GM18520 (cell line): ENCODE measurements around the gene ZCCHC10.
A peak's percentile ranks its signal among the peaks of the same experiment; 100 is the strongest.
"Not testable (repeated sequence)": the region's sequence is repeated elsewhere in the genome, so short reads cannot be mapped to it uniquely, and the experiment has no call there.

Source experiments
- ATAC-seq: cut with Tn5 transposase; IDR thresholded peaks from one replicate; pipeline ENCODE4 v1.9.1; 2021; ENCODE audit not compliant: unreplicated experiment

Gene ZCCHC10

DNA sequence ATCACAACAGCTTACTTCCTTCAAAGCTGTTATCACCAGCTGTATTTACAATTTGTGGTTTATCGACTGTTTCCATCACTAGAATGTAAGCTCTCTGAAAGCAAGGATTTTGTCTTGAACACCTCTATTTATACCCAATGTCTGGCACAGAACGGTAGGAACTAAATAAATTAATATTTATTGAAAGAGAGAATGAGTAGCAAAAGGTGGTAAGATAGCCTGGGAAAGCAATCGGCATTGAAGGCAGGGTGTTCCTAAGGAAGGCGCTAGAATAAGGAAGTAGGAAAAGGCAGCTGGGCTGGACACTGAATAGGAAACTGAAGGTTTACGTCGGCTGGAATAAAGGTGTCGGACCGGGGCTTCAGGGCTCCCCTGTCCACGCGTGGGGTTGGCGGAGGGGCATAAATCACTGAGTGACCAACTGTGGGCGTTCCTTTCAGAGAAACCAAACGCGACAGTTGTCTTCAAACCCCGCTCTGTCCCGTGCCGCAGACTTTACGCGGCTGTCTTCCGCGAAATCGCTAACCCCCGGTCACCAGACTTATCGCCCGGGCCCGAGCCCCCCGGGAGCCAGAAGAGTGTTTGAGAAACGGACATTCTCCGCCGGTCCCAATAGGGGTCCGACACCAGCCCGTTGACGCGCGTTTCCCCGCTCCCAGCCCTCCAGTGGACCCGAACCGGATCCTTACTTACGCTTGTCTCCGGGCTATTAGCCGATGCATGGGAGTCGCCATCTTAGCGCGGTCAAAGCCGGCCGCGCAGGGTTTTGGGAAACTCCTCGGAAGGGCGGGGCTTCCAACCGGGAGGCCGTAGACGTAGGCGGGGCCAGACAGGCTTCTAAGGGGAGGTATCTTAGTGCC is at the start of gene ZCCHC10:
Gene ZCCHC10 (minus strand): TSS at position 746 of the 860 bp plus-strand sequence. CDS start 12 bp downstream, at position 734.
- peak; percentile 84 for ATAC-seq

DNA sequence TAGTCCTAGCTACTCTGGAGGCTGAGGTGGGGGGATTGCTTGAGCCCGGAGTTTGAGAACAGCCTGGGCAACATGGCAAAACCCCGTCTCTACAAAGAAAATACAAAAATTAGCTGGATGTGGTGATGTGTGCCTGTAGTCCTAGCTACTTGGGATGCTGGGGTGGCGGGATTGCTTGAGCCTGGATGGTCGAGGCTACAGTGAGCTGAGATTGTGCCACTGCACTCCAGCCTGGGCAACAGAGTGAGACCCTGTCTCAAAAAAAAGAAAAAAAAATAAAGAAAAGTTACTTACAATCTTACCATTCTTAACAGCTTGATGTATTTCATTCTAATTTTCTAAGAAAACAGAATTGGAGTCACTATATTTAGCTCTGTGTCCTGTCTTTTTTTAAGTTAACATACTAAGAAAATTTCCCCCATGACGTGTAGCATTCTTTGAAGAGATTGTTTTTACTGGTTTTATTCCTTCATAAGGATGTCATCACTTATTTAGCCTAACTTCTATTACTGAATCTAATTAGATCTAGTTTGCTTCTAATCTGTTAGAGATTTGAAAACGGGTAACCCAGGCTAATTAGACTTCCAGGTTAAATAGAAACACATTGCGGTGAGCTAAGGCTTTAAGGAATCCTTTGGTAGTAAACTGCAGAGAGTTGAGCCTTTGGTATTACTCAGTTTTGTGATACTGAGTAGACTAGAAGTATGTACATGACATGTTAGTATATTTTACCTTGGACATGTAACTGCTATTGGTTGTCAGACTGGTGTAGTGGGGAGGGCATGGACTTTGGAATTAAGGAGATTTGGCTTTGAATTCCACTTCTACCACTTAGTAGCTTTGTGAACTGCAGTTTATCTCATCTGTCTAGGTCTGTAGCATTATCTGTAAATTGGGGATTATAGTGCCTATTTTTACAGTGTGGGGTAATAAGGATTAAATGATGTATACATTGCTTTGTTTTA is 49.5 kb upstream of the ZCCHC10 start:
- no peak for ATAC-seq

DNA sequence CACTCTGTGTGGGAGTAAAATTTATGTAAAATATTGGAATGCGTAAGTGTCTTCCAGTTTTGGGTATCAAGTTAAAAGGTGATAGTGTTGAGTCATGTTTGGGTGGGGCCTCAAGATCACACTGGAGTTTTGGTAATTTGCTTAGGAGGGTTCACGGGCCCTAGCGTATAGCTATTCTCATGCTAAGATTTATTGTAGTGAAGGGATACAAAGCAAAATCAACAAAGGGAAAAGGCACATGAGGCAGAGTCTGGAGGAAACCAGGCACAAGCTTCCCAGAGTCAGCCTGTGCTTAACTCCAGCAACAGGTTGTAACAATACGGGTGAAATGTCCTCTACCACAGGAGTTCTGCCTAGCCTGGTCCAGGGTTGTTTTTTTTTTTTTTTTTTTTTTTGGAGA is 45.7 kb upstream of the ZCCHC10 start:
- no peak for ATAC-seq

DNA sequence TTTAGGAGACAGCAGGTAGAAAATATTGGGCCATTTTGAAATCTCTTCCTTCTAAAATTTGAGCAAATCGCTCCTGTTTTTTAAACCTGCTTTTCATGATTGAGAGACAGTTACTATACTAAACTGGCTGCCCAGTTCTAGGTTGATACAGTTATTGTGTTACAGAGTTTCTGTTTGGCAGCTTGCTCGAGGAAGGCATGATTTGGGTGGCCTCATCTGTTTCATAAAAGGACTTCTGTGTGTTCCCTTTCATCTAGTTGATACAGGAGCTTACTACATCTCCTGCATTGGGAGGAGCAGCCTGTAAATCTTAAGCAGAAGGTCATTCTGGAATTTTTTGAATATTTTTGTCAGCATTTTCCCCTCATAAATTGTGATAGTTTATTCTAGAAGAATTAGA is 39.7 kb upstream of the ZCCHC10 start:
- ATAC-seq: no peak

DNA sequence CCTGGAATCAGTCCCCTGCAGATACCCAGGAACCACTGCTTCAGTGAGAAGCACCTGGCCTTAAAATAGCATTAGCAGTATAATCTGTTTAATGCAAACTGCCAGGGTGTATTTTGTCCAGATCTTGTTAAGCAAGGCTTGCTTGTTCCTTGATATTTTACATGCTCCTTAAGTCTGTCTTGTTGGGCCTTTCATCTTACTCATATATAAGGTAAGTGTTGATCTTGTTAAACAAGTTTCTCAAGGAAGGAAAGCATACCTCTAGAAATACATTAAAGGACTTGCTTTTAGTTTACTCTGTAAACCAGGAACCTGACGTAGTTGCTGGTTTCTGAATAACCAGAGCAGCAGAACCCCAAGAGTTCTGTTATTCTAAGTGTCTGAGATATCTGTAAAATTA is 39.1 kb upstream of the ZCCHC10 start:
- no peak for ATAC-seq

DNA sequence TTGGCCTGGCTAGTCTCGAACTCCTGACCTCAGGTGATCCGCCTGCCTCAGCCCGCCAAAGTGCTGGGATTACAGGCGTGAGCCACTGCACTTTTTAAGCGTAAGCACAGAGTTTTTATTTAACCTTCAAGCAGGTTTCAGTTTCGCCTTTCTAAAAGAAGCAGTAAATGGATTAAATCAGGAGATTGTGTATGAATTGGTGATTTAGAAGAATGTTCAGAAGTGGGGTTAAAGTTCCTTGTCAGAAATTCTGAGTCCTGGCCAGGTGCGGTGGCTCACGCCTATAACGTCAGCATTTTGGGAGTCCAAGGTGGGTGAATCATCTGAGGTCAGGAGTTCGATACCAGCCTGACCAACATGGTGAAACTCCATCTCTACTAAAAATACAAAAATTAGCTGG is 37.6 kb upstream of the ZCCHC10 start:
- no peak for ATAC-seq

DNA sequence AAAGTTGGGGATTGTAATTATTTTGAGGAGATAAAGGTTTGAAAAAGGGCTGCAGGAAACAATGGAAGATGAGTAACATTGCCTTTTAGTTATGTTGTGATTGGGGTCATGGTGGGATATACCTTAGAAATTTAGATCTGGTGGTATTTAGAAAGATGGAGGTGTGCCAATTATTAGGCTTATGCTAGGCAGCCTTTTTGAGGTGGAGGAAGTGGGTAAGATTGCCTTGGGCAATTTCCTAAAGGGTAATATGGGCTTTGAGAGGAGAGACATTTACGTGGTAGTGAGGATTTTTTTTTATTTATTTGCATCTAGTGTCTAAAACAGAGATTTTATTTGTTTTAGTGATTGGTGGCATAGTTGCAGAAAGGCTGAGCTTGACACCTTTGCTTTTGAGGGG is 35.9 kb upstream of the ZCCHC10 start:
- no peak for ATAC-seq

DNA sequence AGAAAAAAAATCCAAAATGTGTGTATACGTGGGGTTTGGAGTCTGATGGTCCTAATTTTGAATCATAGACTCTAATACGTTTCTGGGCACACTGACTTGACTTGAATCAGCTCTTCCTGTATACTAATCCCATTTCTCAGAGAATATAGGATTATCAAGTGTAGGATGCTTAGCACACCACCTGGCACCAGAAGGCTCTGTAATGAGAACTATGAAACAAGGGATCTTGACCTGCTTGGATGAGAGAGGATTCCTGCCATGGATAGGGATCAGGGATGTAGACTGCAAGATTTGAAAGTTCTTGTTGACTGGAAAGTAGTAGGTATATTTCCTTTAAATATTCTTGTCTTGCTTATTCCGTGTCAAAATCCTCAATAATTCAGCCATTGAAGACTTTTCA is 33.3 kb upstream of the ZCCHC10 start:
- no peak for ATAC-seq

DNA sequence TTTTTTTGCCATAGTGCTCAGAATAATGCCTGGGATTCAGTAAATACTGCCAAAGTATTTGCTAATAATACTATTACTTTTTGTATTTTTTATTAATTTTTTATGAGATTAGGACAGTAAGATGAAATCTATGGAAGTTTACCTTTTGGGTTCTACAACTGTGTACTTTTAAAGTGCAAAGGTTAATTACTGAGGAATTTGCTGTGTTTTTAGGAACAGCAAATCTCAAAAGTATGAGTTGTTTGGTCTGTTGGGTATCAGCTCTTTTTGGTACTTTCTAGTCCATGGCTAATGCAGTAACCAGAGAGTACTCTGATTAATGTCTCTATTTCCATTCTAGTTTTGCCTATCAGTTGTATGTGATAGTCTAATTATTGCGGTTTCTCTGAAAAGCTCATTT is 30.5 kb upstream of the ZCCHC10 start:
- ATAC-seq: no peak

DNA sequence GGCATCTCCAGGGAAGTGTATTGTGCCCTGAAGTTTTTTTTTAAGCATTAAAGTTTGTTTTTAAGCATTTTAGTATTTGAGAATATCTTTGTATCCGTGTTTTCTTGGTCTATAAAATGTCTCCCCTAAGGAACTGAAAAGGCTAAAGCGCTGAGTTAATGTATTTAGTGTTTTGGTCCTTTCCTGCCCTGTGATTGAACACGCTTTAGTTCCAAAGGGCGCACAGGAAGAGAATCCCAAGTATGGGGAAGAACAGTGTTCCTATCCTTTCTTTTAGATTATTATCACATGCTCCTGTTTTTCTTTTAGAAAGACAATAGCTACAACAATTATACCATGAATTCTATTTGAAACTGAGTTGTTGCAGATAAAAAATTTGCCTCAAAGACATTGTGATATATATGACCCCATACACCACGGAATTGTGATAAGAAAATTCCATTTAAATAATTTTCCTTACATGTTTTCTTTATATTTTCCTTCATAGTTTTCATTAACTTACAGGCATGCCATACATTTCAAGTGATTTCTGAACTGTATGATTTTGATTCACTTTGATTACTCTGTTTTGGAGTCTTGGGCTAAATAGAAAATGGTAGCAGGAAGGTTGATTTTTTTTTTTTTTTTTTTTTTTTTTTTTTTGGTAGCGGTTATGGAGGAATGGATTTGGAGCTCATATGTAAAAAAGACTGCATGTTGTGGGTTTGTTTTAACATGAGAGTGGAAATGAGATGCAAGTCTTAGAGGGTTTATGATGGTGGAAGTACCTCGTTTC is 28.5 kb upstream of the ZCCHC10 start:
- no peak for ATAC-seq

DNA sequence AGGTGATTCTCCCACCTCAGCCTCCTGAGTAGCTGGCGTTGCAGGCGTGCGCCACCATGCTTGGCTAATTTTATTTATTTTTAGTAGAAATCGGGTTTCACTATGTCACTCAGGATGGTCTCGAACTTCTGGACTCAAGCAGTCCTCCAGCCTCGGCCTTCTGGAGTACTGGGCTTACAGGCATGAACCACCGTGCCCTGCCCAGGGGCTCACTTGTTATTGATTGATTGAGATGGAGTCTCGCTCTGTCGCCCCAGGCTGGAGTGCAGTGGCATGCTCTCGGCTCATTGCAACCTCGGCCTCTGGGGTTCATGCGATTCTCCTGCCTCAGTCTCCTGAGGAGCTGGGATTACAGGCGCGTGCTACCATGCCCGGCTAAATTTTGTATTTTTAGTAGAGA is 27.1 kb upstream of the ZCCHC10 start:
- ATAC-seq: no peak

DNA sequence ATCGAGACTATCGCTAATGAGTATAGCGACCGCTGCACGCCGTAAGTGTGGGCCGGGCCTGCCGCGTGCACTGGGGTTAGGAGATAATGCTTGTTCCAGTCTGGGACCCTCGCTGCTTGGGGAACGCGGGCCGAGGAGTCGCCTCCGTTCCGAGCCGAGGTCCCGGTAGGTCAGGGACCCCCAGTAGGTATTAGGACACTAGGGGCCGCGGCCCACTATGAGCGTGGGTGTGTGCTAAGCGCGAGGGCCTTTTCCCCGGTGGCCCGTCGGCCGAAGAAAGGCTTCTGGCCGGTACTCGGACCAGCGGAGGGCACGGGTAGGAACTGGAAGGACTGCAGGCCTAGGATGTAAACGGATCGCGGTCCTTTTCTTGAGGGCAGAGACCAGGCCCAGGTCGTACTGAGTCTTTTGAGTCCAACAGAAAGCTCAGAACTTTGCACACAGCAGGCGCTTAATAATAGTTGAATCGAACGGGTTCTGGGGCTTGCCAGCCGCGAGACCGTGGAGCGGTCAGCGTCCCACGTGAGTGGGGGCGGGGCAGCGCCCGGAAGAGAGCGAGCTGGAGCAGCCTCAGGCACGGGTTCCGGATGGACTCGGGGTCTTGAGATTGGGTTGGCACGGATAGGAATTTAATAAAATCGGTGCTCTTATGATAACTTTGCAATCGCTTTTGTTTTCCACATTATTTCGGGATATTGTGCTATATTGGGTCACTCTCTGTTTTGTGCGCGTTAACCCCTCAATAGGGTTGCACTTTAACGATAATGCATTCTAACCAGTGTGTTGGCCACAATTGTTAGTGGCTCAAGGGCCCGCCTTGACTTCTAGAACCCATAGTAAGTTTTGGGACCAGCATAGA is 26.2 kb upstream of the ZCCHC10 start:
- ATAC-seq: peak; percentile 26

DNA sequence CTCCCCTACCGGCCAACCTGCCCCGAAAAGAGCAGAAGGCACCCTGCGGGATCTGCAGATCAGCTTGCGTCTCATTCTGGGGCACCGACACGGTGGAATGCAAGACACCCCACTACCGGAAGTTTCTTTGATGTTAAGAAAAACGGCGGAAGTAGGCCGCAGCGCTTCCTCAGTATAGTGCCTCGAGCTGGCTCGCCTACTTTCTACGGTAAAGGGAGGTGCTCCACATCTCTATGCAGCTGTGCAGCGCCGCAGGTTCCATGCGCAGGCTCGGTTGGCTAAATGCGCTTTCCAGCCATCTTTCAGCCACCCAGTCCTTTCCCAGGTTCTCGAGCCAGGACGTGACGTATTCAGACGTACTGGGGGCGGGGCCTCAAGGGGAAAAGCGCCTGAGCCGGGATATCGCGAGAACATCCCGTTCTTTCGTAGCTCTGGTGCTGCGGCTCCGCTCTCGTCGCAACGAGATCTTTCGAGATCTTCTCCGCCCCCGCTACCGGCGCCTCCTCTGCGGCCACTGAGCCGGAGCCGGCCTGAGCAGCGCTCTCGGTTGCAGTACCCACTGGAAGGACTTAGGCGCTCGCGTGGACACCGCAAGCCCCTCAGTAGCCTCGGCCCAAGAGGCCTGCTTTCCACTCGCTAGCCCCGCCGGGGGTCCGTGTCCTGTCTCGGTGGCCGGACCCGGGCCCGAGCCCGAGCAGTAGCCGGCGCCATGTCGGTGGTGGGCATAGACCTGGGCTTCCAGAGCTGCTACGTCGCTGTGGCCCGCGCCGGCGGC is 25.4 kb upstream of the ZCCHC10 start, which contains the start of gene HSPA4:
Gene HSPA4 (plus strand): TSS at position 472 of the 775 bp plus-strand sequence. CDS start 238 bp downstream, at position 710.
- ATAC-seq: peak; percentile 71

DNA sequence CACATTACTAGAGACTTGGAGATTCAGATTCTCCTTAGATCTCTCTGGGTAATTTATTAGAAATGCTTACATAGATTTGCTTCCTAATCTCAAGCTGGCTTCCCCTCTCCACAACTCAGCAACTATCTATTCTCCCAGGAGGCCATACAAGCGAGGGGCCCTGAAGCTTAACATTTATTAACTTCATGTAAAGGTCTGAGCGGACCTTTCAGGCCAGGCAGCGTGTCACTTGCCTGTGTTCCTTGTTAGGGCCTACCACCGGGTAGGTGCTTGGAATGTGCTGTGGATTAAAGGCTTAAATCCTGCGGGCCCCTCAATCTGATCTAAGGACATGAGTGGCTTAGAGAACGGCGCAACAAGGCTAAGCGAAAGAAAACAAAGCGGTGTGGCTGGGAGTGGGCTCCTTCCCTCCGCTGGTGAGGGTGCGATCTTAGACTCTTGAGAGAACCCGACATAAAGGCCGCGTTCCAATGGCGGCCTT is 24.8 kb upstream of the ZCCHC10 start:
- no peak for ATAC-seq

DNA sequence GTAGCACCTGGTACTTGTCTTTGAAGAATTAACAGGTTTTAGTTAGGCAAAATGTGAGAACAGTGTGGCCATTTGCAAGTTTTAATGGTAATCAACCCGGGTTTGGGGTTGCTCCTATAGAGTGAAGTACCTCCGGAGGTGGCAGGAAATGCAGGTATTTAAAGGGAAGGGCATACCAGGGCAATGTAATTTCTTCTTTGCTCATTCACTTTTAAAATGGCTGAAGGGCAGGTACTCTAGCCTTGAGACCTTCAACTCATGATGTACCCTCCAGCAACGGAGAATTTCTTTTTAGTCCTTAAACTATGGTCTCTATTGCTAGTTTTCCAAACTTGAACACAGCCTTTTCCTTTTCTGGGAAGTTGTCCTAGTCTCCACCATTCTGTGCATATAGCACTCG is 24.2 kb upstream of the ZCCHC10 start:
- no peak for ATAC-seq

DNA sequence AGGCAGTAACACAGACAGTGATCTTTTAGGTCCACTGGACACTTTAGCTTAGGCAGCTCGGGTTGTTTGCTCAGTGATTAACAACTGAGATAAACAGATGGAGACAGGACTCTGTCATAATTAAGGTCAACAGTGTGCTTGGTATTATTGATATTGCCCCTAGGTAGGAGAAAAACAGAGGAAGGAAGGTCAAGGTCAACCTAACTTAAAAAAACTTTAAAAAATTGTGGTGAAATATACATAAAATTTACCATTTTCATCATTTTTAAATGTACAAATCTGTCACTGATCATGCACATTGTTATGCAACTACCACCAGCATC is 23.3 kb upstream of the ZCCHC10 start:
- ATAC-seq: no peak

DNA sequence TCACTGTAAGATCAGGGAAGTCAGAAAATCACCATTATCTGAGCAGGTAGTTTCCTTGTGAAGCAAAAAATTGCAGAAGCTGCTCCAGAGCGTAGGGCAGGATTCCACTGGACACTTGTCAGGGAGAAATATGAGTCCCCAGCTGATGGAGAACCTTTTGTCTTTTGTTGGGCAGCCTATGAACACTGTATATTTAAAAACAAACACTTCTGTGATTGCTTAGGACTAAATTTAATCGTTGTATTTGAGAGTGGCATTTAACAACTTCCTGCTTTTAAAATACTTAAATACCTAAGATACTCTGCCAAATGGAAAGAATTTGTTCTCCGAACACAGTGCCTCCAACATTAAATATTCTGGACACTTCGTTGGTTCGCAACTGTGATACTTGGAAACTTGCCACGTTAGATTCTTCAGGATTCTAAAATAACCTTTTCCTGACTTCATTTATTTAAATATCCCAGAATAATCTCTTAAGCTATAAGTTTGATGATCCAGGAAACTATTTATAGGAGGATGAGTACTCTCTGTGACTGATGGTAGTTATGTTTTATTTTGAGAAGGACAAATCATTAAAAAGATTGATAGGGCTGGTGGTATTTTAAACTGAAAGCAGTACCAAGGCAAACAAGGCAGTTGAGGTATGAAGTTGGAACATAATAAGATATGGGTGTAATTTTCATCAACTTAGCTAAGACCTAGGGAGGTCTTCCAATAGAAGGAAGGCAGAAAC is 22.8 kb upstream of the ZCCHC10 start:
- no peak for ATAC-seq

DNA sequence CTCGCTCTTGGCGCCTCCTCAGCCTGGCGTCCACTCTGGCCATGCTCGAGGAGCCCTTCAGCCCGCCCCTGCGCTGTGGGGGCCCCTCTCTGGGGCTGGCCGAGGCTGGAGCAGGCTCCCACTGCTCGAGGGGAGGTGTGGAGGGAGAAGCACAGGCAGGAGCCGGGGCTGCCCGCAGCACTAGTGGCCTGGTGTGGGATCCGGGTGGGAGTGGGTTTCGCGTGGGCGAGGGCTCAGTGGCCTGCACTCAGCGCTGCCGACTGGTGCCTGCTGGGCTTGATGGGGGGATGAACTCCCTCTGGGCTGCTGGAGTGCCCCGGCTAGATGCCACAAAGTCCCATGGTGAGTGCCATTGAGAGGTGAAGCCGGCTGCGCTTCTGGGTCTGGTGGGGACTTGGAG is 21.1 kb upstream of the ZCCHC10 start:
- ATAC-seq: no peak

DNA sequence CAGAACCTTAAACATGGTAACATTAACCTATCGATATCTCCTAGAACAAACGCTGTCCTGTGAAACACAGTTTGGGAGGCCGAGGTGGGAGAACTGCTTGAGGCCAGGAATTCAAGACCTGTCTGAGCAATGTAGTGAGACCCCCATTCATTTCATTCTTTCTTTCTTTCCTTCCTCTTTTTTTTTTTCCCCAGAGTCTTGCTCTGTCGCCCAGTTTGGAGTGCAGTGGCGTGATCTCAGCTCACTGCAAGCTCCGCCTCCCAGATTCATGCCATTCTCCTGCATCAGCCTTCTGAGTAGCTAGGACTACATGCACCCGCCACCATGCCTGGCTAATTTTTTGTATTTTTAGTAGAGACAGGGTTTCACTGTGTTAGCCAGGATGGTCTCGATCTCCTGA is 20.2 kb upstream of the ZCCHC10 start:
- not testable (repeated sequence) for ATAC-seq
